Lung (tissue), 12 donors: ENCODE results near the gene LRRC27. TPM values are rescaled to one million over a fixed set of nuclear protein-coding genes. Genes with fewer than 3 reads are reported as not detected.

Experiments used
- ATAC-seq: fragments of 200-7000 bp; cut with Tn5 transposase; one replicate; pipeline ENCODE4 v1.9.1; 2020; ENCODE audit warnings: moderate number of reproducible peaks; ENCODE audit not compliant: insufficient read depth, low FRiP score
- DNase-seq, 3 donors: peaks; one replicate each; pipeline ENCODE4 v3.0.0-alpha.2; 2013 to 2017
- H3K27ac ChIP-seq, 2 donors: one replicate each; pipeline ENCODE4 v1.5.1; 2013; ENCODE audit warnings: mild to moderate bottlenecking in 2 of 2, moderate library complexity in 2 of 2, control low read depth in 1 of 2, inconsistent platforms in 1 of 2, low read depth in 1 of 2, low read length in 1 of 2
- H3K27me3 ChIP-seq, 3 donors: one replicate each; pipeline ENCODE4 v1.5.1; 2013; ENCODE audit warnings: low read length in 2 of 3; ENCODE audit not compliant: control insufficient read depth in 3 of 3, insufficient read depth in 3 of 3
- H3K36me3 ChIP-seq, 4 donors: one replicate each; pipeline ENCODE4 v1.5.1; 2013; ENCODE audit warnings: low read length in 4 of 4, mild to moderate bottlenecking in 1 of 4, moderate library complexity in 1 of 4; ENCODE audit not compliant: control insufficient read depth in 4 of 4, insufficient read depth in 4 of 4
- H3K4me1 ChIP-seq, 5 donors: one replicate each; pipeline ENCODE4 v1.5.1; 2013; ENCODE audit warnings: low read length in 5 of 5, mild to moderate bottlenecking in 2 of 5, moderate library complexity in 1 of 5; ENCODE audit not compliant: control insufficient read depth in 5 of 5, insufficient read depth in 5 of 5
- H3K4me3 ChIP-seq: one replicate; pipeline ENCODE4 v1.5.1; 2013; ENCODE audit warnings: mild to moderate bottlenecking, control low read depth, moderate library complexity
- H3K9ac ChIP-seq, 2 donors: one replicate each; pipeline ENCODE4 v1.5.1; 2013; ENCODE audit warnings: low read length in 2 of 2, control low read depth in 1 of 2; ENCODE audit not compliant: insufficient read depth in 1 of 2
- H3K9me3 ChIP-seq, 4 donors: one replicate each; pipeline ENCODE4 v1.5.1; 2013; ENCODE audit warnings: low read length in 3 of 4, mild to moderate bottlenecking in 1 of 4, moderate library complexity in 1 of 4; ENCODE audit not compliant: control insufficient read depth in 4 of 4, insufficient read depth in 3 of 4
- CTCF ChIP-seq: IDR thresholded peaks from 2 replicates; pipeline ENCODE4 v1.5.1; 2012; ENCODE audit warnings: mild to moderate bottlenecking; ENCODE audit errors: control extremely low read depth, extremely low read depth
- WGBS, 2 donors: extraction: QIAGEN DNeasy Blood & Tissue Kit; methylation state at CpG; one replicate each; pipeline ENCODE4 v1.1.7; 2013; 5-methylcytosine and 5-hydroxymethylcytosine counted together
- polyA plus RNA-seq, 2 donors: library from polyadenylated mRNA; stranded (reverse); fragments of 200-250 nt; gene quantifications; one replicate each; pipeline ENCODE4 v1.2.1, GENCODE V29; 2013
- total RNA-seq, 2 donors: library from RNA; depleted of rRNA in 1 of 2; stranded (reverse); fragments of >200 nt in 1 of 2; gene quantifications; one replicate each; pipeline ENCODE4 v1.2.1, GENCODE V29; 2014 to 2021
- donor health status: control.
- donor health status: control.
- donor health status: Bipolar disorder and iron deficiency.
- donor health status: healthy.
- donor health status: DM: yes; HTN: yes; CAD: no.

LRRC27 gene
- total and polyA plus RNA-seq, 4 donors: 5.8 to 25.5 (median 17.2) TPM

- H3K9me3 ChIP-seq: peaks cover 0 to 7% (median 0%) of the 10 kb centered on the region in 4 donors
- ATAC-seq: no peak
- no peak for DNase-seq
- H3K36me3 ChIP-seq: peaks cover 0 to 10% (median 0%) of the 10 kb centered on the region in 4 donors
- 97 to 98% methylated on average over 11 of the region's 11 CpGs for WGBS, 2 donors
- H3K27ac ChIP-seq: no peak overlapping the region
- H3K9ac ChIP-seq: no peak overlapping the region
- H3K4me1 ChIP-seq: peaks cover 0 to 21% (median 5%) of the 10 kb centered on the region in 5 donors
- H3K27me3 ChIP-seq: peaks cover 0 to 2% (median 0%) of the 10 kb centered on the region in 3 donors
- no peak overlapping the region for H3K4me3 ChIP-seq
- no peak for TF ChIP-seq CTCF
Observed at GRCh38 chr10:132428486-132428995, 96.5 kb downstream of the LRRC27 start.

Other genes starting within 250 kb of the LRRC27 start
- 1 to 10 TPM; 1.1 to 1.5 TPM for gene DPYSL4, start 145.2 kb upstream of the LRRC27 start, total RNA-seq
- 1 to 10 TPM in 1 of 2 donors, under 1 TPM in 1; 0.33 to 1.5 TPM for gene DPYSL4, start 145.2 kb upstream of the LRRC27 start, polyA plus RNA-seq
- gene STK32C, start 24.2 kb upstream of the LRRC27 start, total RNA-seq: 10 to 100 TPM in 1 of 2 donors, 1 to 10 TPM in 1; 5.1 to 22.0 TPM
- gene STK32C, start 24.2 kb upstream of the LRRC27 start, polyA plus RNA-seq: 10 to 100 TPM; 15.7 to 16.9 TPM
- 10 to 100 TPM; 20.1 to 33.4 TPM for gene PWWP2B, start 65.0 kb downstream of the LRRC27 start, total RNA-seq
- 10 to 100 TPM; 20.1 to 22.1 TPM for gene PWWP2B, start 65.0 kb downstream of the LRRC27 start, polyA plus RNA-seq
- 10 to 100 TPM; 37.0 to 39.9 TPM for gene INPP5A, start 205.6 kb downstream of the LRRC27 start, total RNA-seq
- 10 to 100 TPM; 12.4 to 19.3 TPM for gene INPP5A, start 205.6 kb downstream of the LRRC27 start, polyA plus RNA-seq